BJ (cell line): ENCODE measurements around the gene RGL3. TPM values are rescaled to one million over a fixed set of nuclear protein-coding genes. Genes with fewer than 3 reads are reported as not detected.

Experiments used
- CTCF ChIA-PET: fragments of 350-600 bp; formaldehyde crosslinking; extraction: SDS; loops from one replicate; lab custom pipeline; 2021; ENCODE audit warnings: antibody characterized with exemption, inconsistent platforms; lab: Yijun Ruan, JAX
- POLR2A ChIA-PET: fragments of 300-600 bp; sonication (Branson Sonifier 250); formaldehyde crosslinking; extraction: SDS; loops from one replicate; lab custom pipeline; 2021; ENCODE audit warnings: antibody characterized with exemption; lab: Charles Lee
- DNase-seq: peaks from one replicate; pipeline ENCODE4 v3.0.0-alpha.2; 2011; ENCODE audit warnings: low read depth
- H3K27me3 ChIP-seq: 2 replicates; pipeline ENCODE4 v1.6.0; 2011; ENCODE audit warnings: low read length; ENCODE audit not compliant: control insufficient read depth, insufficient read depth
- H3K36me3 ChIP-seq: 2 replicates; pipeline ENCODE4 v1.5.1; 2011; ENCODE audit warnings: low read length; ENCODE audit not compliant: control insufficient read depth, insufficient read depth
- H3K4me3 ChIP-seq: 2 replicates; pipeline ENCODE4 v1.5.1; 2011; ENCODE audit warnings: low read depth, mild to moderate bottlenecking, control low read depth, low read length
- polyA plus RNA-seq: library from polyadenylated mRNA; depleted of rRNA; stranded (reverse); fragments of >200 nt; gene quantifications from 2 replicates; pipeline ENCODE4 v1.2.3, GENCODE V29; 2011
- TF ChIP-seq, protein P1 (sequence below): IDR thresholded peaks from 2 replicates; pipeline ENCODE4 v1.5.1; 2011; ENCODE audit warnings: low read depth, mild to moderate bottlenecking, control low read depth, inconsistent platforms, low read length, moderate library complexity; ENCODE audit not compliant: insufficient read depth

RGL3 gene
- polyA plus RNA-seq, 1 experiment: 2.3 TPM

DNA sequence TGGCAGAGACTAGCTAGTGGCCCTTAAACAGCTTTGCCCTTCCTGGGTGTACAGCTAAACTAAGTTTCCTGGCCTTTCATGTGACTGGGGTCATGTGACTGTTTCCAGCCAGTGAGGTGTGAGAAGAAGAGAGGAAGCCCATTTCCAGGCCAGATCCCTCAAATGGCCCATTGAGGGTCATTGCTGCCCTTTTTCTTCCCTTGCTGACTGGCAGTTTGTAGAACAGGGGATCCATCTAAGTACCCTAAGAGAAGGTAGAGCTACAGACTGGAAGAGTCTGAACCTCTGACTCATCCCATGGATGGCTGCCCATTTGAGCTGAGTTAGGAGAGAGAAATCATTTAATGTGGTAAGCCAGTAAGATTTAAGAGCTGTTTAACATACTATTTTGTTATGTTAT lies 41.9 kb downstream of the RGL3 start:
- TF ChIP-seq, protein P1, sequence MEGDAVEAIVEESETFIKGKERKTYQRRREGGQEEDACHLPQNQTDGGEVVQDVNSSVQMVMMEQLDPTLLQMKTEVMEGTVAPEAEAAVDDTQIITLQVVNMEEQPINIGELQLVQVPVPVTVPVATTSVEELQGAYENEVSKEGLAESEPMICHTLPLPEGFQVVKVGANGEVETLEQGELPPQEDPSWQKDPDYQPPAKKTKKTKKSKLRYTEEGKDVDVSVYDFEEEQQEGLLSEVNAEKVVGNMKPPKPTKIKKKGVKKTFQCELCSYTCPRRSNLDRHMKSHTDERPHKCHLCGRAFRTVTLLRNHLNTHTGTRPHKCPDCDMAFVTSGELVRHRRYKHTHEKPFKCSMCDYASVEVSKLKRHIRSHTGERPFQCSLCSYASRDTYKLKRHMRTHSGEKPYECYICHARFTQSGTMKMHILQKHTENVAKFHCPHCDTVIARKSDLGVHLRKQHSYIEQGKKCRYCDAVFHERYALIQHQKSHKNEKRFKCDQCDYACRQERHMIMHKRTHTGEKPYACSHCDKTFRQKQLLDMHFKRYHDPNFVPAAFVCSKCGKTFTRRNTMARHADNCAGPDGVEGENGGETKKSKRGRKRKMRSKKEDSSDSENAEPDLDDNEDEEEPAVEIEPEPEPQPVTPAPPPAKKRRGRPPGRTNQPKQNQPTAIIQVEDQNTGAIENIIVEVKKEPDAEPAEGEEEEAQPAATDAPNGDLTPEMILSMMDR: no peak
- Histone ChIP-seq H3K36me3 (no peaks in the 10 kb centered on the region), H3K4me3 (no peak overlapping the region), H3K27me3 (no peaks in the 10 kb centered on the region)
- ChIA-PET CTCF (interaction anchor here (0.7 to 2.5 kb wide), 8 partner anchors 9 to 349 kb away, joined by 3 to 13 read pairs (median 4); partner anchors contain the start of genes ODAD3 and PRKCSH), POLR2A (interaction anchor here (0.6 kb wide), 1 partner anchor 24 kb away, joined by 3 read pairs; no protein-coding TSS in a partner anchor)
- DNase-seq: peak; percentile 74

GRCh38 chr19:11375143-11375948 lies 43.8 kb downstream of the RGL3 start:
- TF ChIP-seq, protein P1: no peak
- Histone ChIP-seq H3K36me3 (no peaks in the 10 kb centered on the region), H3K27me3 (no peaks in the 10 kb centered on the region), H3K4me3 (peak overlapping the region; percentile 27)
- ChIA-PET POLR2A (interaction anchor here (0.6 to 1.1 kb wide), 3 partner anchors 184 to 1571 kb away, joined by 3 to 12 read pairs (median 3); partner anchors contain the start of gene ELOF1), CTCF (interaction anchor here (0.8 to 2.8 kb wide), 4 partner anchors 8 to 107 kb away, joined by 4 to 19 read pairs (median 10); partner anchors contain the start of genes EPOR, ODAD3 and PRKCSH)
- DNase-seq: no peak

DNA sequence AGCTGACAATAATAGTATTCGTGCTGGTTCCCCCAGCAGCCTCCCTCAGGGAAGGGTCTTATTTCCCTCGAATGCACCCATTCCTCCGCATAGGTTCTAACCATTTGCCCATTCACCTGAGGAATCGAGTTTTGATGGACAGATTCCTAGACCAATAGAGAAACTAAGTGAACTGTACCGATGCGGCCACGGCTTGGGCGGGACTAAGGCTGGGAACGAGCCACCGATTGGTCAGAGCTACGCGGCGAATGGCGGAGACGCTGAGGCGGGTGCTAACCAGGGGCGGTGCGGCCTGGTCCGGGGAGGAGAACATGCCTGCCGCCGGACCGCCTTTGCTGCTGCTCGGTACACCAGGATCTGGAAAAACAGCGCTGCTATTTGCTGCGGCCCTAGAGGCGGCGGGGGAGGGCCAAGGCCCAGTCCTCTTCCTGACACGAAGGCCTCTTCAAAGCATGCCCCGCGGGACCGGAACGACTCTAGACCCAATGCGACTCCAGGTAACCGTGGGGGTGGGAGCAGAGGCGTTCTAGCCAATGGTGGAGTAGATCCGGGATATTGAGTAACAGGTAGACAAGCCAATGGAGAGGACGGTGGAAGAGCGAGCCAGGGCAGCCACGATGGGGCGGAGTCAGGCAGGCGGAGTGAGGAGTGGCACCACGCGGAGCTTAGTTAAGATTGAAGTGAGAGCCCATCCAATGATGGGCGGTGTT lies 44.5 kb downstream of the RGL3 start, which contains the start of gene SWSAP1:
Gene SWSAP1, plus strand, starts transcription at position 234 of the 710 bp plus-strand sequence. Its CDS starts 15 bp downstream, at position 249.
- POLR2A ChIA-PET: interaction anchor here (0.6 to 1.1 kb wide), 2 partner anchors 184 to 1572 kb away, joined by 3 read pairs; partner anchors contain the start of gene ELOF1
- no peaks in the 10 kb centered on the region for H3K27me3 ChIP-seq
- CTCF ChIA-PET: interaction anchor here (0.8 to 2.8 kb wide), 4 partner anchors 9 to 108 kb away, joined by 4 to 19 read pairs (median 10); partner anchors contain the start of genes EPOR, ODAD3 and PRKCSH
- peak within 1 kb of the TSS; percentile 63 for H3K4me3 ChIP-seq
- peak; percentile 98 for DNase-seq
- no peaks in the 10 kb centered on the region for H3K36me3 ChIP-seq
- TF ChIP-seq, protein P1: no peak

DNA sequence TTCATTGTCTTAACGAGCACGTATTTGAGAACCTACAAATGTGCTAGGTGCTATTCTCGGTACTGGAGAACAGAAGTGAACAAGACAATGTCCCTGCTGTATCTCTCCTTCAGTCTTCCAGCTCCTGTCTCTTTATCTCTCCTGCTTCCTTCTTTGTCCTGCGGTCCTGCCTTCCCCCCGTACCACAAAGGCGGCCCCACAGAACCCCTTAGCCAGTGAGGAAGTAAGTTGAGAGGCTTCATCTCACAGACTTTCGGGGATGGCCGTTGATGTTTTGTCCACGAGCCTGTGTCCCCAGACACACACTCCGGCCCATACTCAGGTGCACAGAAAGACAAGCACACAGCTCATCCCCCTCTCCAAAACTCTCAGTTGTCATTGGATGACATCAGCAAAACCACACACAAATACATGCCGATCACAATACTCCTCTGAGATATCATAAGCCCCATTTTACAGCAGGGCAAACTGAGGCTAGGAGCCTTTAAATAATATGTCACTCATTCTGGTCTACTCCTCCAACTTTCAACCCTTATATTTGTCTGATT lies 45.2 kb downstream of the RGL3 start:
- Histone ChIP-seq H3K27me3 (no peaks in the 10 kb centered on the region), H3K4me3 (peak overlapping the region; percentile 63), H3K36me3 (no peaks in the 10 kb centered on the region)
- CTCF ChIA-PET: interaction anchor here (0.6 to 2.8 kb wide), 4 partner anchors 10 to 109 kb away, joined by 3 to 19 read pairs (median 10); partner anchors contain the start of gene EPOR
- no peak for DNase-seq
- POLR2A ChIA-PET: no interaction called here
- TF ChIP-seq, protein P1: no peak
